Lower lobe of right lung (tissue), 2 donors: Measurements from ENCODE around the gene SNAP91. TPM values are rescaled to one million over a fixed set of nuclear protein-coding genes. Genes with fewer than 3 reads are reported as not detected.

Experiments used
- ATAC-seq, 2 donors: fragments of 200-7000 bp; cut with Tn5 transposase; one replicate each; pipeline ENCODE4 v1.9.1; 2020 to 2022; ENCODE audit warnings: mild to moderate bottlenecking in 2 of 2, moderate library complexity in 2 of 2
- DNase-seq: peaks from one replicate; pipeline ENCODE4 v3.0.0-alpha.2; 2020
- H3K27ac ChIP-seq: fragments of 200-600 bp; one replicate; pipeline ENCODE4 v1.8.0; 2022
- H3K27me3 ChIP-seq: fragments of 200-600 bp; one replicate; pipeline ENCODE4 v1.8.0; 2022; ENCODE audit warnings: low read depth
- H3K36me3 ChIP-seq: fragments of 200-600 bp; one replicate; pipeline ENCODE4 v1.8.0; 2022; ENCODE audit warnings: mild to moderate bottlenecking
- H3K4me1 ChIP-seq: fragments of 200-600 bp; one replicate; pipeline ENCODE4 v1.8.0; 2022
- H3K4me3 ChIP-seq: fragments of 200-600 bp; one replicate; pipeline ENCODE4 v1.8.0; 2022; ENCODE audit warnings: mild to moderate bottlenecking
- H3K9me3 ChIP-seq: fragments of 200-600 bp; one replicate; pipeline ENCODE4 v1.8.0; 2022
- intact Hi-C: fragments of 100-400 bp; cut with DNase I; formaldehyde crosslinking; loops from one replicate; pipeline ENCODE4 v1.11.0; 2022
- total RNA-seq: library from RNA; stranded (reverse); fragmentation: NEBNext Ultra II Directional; extraction: Animal tissue kit (Norgen Biotek cat#: 25700); gene quantifications from one replicate; pipeline ENCODE4 v1.2.1, GENCODE V29; 2021
- TF ChIP-seq, protein P1 (sequence below): fragments of 200-600 bp; IDR thresholded peaks from one replicate; pipeline ENCODE4 v1.8.0; 2022; ENCODE audit warnings: antibody characterized with exemption, mild to moderate bottlenecking
- donor health status: DM: no; HTN: yes; CAD: no; lungs with severe emphysema.

SNAP91 gene
- total RNA-seq, 1 donor from 2014 or later, result not detected

DNA sequence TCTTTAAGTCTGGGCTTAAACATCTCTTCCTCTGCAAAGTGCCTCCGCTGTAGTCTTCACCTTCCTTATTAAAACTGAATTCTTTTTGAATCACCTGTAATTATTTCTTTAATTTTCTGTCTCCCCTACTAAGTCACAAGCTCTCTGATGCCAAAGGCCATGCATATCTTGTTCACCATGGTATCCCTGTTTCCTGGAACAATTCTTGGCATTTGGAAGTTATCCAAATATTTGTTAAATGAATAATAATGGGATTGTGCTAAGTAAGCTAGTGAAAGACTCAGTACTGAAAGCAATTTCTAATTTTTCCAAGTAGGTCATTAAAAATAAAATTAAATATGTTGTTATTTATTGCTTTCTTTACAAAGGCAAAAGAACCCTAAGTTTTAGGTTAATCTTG, 12.2 kb downstream of the SNAP91 start:
- Histone ChIP-seq H3K4me3 (no peak overlapping the region), H3K9me3 (no peaks in the 10 kb centered on the region)
- DNase-seq, result no peak

DNA sequence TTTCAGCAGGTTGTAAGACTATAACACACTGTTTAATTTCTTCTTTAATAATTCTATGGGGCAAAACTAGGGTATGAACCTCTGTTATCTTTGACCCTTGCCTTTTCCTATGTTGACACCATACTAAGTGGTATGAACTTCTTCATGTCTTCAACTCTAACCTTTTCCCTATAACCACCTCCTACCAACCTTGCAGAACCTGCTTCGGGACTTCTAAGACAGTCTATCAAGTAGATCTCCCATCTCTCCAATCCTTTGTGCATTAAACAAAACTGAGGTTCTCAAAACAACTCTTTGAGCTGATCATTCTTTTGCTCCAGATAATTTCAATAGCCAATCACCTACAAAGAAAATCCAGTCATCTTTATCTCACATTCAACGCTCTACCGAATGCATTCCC, 23.4 kb downstream of the SNAP91 start:
- no peaks in the 10 kb centered on the region for H3K9me3 ChIP-seq
- intact Hi-C loops, result no loop called here
- no peaks in the 10 kb centered on the region for H3K36me3 ChIP-seq
- H3K4me1 ChIP-seq, result no peaks in the 10 kb centered on the region
- H3K27ac ChIP-seq, result no peak overlapping the region
- TF ChIP-seq, protein P1, sequence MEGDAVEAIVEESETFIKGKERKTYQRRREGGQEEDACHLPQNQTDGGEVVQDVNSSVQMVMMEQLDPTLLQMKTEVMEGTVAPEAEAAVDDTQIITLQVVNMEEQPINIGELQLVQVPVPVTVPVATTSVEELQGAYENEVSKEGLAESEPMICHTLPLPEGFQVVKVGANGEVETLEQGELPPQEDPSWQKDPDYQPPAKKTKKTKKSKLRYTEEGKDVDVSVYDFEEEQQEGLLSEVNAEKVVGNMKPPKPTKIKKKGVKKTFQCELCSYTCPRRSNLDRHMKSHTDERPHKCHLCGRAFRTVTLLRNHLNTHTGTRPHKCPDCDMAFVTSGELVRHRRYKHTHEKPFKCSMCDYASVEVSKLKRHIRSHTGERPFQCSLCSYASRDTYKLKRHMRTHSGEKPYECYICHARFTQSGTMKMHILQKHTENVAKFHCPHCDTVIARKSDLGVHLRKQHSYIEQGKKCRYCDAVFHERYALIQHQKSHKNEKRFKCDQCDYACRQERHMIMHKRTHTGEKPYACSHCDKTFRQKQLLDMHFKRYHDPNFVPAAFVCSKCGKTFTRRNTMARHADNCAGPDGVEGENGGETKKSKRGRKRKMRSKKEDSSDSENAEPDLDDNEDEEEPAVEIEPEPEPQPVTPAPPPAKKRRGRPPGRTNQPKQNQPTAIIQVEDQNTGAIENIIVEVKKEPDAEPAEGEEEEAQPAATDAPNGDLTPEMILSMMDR, result no peak
- H3K27me3 ChIP-seq, result no peaks in the 10 kb centered on the region
- no peak overlapping the region for H3K4me3 ChIP-seq
- no peak for ATAC-seq
- no peak for DNase-seq

More for the DNA sequence above, 12.2 kb downstream of the SNAP91 start:
- TF ChIP-seq, protein P1, result no peak
- intact Hi-C loops, result no loop called here
- Histone ChIP-seq H3K27me3 (no peaks in the 10 kb centered on the region), H3K27ac (no peak overlapping the region), H3K4me1 (no peaks in the 10 kb centered on the region), H3K36me3 (no peaks in the 10 kb centered on the region)
- no peak for ATAC-seq

DNA sequence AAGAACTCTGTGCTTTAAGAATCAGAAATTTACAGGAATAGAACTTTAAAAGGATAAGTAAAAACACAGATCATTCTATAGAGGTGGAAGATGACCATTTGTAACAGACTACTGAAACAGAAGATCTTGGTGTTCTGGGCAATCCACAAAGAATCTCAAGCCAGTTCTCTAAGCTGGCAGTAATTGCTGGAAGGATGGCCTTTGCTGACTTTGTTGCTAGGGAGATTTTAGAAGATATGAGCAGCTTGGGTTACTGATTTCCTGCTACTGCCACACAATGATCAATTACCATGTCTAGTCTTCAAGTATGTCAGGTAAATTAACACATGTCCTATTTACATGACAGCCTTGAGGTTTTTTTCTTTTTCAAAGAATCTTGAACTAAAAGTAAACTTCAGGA, 31.1 kb downstream of the SNAP91 start:
- TF ChIP-seq, protein P1, result no peak
- intact Hi-C loops, result no loop called here
- ATAC-seq, result no peak
- no peak overlapping the region for H3K27ac ChIP-seq
- no peak for DNase-seq
- H3K9me3 ChIP-seq, result no peaks in the 10 kb centered on the region
- no peak overlapping the region for H3K4me3 ChIP-seq
- H3K27me3 ChIP-seq, result no peaks in the 10 kb centered on the region
- H3K36me3 ChIP-seq, result no peaks in the 10 kb centered on the region
- H3K4me1 ChIP-seq, result no peaks in the 10 kb centered on the region

- Histone ChIP-seq H3K27ac (no peak overlapping the region), H3K4me3 (no peak overlapping the region), H3K27me3 (no peaks in the 10 kb centered on the region), H3K9me3 (no peaks in the 10 kb centered on the region), H3K4me1 (no peaks in the 10 kb centered on the region), H3K36me3 (no peaks in the 10 kb centered on the region)
- ATAC-seq (no peak), DNase-seq (no peak)
- intact Hi-C loops, result no loop called here
- TF ChIP-seq, protein P1, result no peak
Observed at GRCh38 chr6:83637953-83638352, 70.9 kb downstream of the SNAP91 start.

DNA sequence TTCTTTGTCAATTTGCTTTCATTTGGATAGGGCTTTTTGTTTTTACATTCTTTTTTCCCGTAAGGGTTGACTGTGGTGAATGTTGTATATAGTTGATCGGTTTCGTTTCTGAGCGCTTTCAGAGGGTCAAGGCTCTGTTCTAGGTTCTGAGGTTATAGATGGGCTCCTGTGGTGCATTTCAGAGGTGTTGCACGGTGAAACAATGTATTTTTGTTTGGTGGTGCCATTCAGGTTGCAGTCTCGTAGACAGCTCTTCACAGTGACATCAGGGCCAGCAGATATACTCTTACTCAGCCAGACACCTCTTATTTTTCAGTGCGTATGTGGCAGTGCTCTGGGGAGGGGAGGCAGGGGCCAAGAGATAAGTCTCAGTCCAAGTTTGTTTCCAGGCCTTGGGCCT, 72.1 kb downstream of the SNAP91 start:
- intact Hi-C loops, result no loop called here
- Histone ChIP-seq H3K9me3 (no peaks in the 10 kb centered on the region), H3K27ac (no peak overlapping the region), H3K4me3 (no peak overlapping the region), H3K4me1 (no peaks in the 10 kb centered on the region), H3K36me3 (no peaks in the 10 kb centered on the region), H3K27me3 (no peaks in the 10 kb centered on the region)
- DNase-seq (no peak), ATAC-seq (no peak)
- TF ChIP-seq, protein P1, result no peak

GRCh38 chr6:83633609-83634008, 75.3 kb downstream of the SNAP91 start:
- intact Hi-C loops, result no loop called here
- no peak overlapping the region for H3K4me3 ChIP-seq
- TF ChIP-seq, protein P1, result no peak
- H3K36me3 ChIP-seq, result no peaks in the 10 kb centered on the region
- no peaks in the 10 kb centered on the region for H3K4me1 ChIP-seq
- ATAC-seq (no peak), DNase-seq (no peak)
- H3K27ac ChIP-seq, result no peak overlapping the region
- no peaks in the 10 kb centered on the region for H3K27me3 ChIP-seq
- no peaks in the 10 kb centered on the region for H3K9me3 ChIP-seq
